ENCODE results near the gene CTXND1. TPM values are rescaled to one million over a fixed set of nuclear protein-coding genes. Genes with fewer than 3 reads are reported as not detected.

Gene CTXND1
- total RNA-seq, 3 donors from 2014 or later: 0.09 to 0.70 (median 0.19) TPM

GRCh38 chr15:80207887-80208286 lies 44.1 kb downstream of the CTXND1 start:
- no peaks in the 10 kb centered on the region for H3K9me3 ChIP-seq
- DNase-seq (no peak), ATAC-seq (no peak)
- intact Hi-C loops (cut with DNase I, micrococcal nuclease): no loop called here
- TF ChIP-seq CTCF (IDR thresholded peaks at IDR 0.05): no peak
- no peak overlapping the region for H3K4me3 ChIP-seq
- no peaks in the 10 kb centered on the region for H3K4me1 ChIP-seq (ENCODE audit: low read depth)
- no peaks in the 10 kb centered on the region for H3K36me3 ChIP-seq (ENCODE audit: low read depth)

GRCh38 chr15:80204231-80204630 lies 47.8 kb downstream of the CTXND1 start:
- intact Hi-C loops (cut with DNase I, micrococcal nuclease): no loop called here
- DNase-seq (no peak), ATAC-seq (no peak)
- no peak overlapping the region for H3K4me3 ChIP-seq
- no peak for TF ChIP-seq CTCF (IDR thresholded peaks at IDR 0.05)
- H3K9me3 ChIP-seq: no peaks in the 10 kb centered on the region
- no peaks in the 10 kb centered on the region for H3K4me1 ChIP-seq (ENCODE audit: low read depth)
- H3K36me3 ChIP-seq (ENCODE audit: low read depth): no peaks in the 10 kb centered on the region

GRCh38 chr15:80203361-80203885 lies 48.6 kb downstream of the CTXND1 start:
- Histone ChIP-seq H3K4me3 (no peak overlapping the region), H3K9me3 (no peaks in the 10 kb centered on the region), H3K36me3 (ENCODE audit: low read depth) (no peaks in the 10 kb centered on the region), H3K4me1 (ENCODE audit: low read depth) (no peaks in the 10 kb centered on the region)
- intact Hi-C loops (cut with DNase I, micrococcal nuclease): no loop called here
- DNase-seq: no peak
- ATAC-seq: no peak
- no peak for TF ChIP-seq CTCF (IDR thresholded peaks at IDR 0.05)

- no peak for DNase-seq
- intact Hi-C loops (cut with DNase I, micrococcal nuclease): no loop called here
- TF ChIP-seq CTCF (IDR thresholded peaks at IDR 0.05): no peak
- no peak for ATAC-seq
- Histone ChIP-seq H3K9me3 (no peaks in the 10 kb centered on the region), H3K4me3 (no peak overlapping the region), H3K4me1 (ENCODE audit: low read depth) (no peaks in the 10 kb centered on the region), H3K36me3 (ENCODE audit: low read depth) (no peaks in the 10 kb centered on the region)
These were observed 49.2 kb downstream of the CTXND1 start for GRCh38 chr15:80202641-80203360.

- ATAC-seq: no peak
- no peaks in the 10 kb centered on the region for H3K4me1 ChIP-seq (ENCODE audit: low read depth)
- TF ChIP-seq CTCF (IDR thresholded peaks at IDR 0.05): no peak
- no peaks in the 10 kb centered on the region for H3K9me3 ChIP-seq
- no peak overlapping the region for H3K4me3 ChIP-seq
- no peak for DNase-seq
- no peaks in the 10 kb centered on the region for H3K36me3 ChIP-seq (ENCODE audit: low read depth)
- intact Hi-C loops (cut with DNase I, micrococcal nuclease): no loop called here
These were observed 50.0 kb downstream of the CTXND1 start for GRCh38 chr15:80202016-80202315.
